Renal cortical epithelial cell (primary cell): ENCODE measurements around the gene HES3. TPM values are rescaled to one million over a fixed set of nuclear protein-coding genes. Genes with fewer than 3 reads are reported as not detected.

Experiments used
- DNase-seq: peaks from one replicate; pipeline ENCODE4 v3.0.0-alpha.2; 2011; ENCODE audit warnings: low read depth
- total RNA-seq: library from RNA; depleted of rRNA; stranded (reverse); fragments of >200 nt; gene quantifications from 2 replicates; pipeline ENCODE4 v1.2.3, GENCODE V29; 2014

The HES3 gene
- total RNA-seq, 1 donor from 2014 or later = not detected

DNA sequence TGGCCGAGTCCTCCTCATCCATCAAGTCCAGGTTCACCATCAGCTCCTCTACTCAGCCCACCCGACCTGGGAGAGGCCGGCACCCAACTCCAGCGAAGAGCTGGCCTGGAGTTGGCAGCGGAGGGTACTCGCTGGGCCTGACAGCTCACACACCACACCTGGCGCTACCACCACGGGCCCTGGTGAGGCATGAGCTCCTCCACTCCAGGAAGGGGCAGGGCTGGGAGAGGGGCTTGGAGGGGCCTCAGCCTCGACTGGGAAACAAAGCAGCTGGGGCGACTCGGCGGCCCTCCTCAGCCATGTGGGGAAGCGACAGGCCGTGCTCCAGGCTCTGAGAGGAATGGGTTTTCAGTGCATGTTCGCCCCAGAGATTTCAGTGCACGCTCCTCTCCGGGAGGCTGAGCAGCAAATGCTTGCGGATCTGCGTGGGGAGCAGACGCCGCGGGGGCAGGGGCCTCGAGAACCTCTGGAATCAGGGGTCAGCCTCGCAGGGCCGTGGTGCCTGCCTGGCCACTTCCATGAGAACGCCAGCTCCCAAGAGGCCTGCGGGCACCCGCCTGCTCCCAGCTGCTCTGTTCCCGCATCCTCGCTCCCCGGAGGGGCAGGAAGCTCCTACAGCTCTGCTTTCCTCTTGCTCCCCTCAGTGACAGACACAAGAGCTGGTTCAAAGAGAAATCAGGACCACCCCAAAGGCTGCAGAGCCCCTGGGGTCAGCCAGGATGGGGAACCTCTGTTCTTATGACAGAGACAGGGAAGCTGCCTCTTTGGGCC, 35.8 kb downstream of the HES3 start:
- no peak for DNase-seq

DNA sequence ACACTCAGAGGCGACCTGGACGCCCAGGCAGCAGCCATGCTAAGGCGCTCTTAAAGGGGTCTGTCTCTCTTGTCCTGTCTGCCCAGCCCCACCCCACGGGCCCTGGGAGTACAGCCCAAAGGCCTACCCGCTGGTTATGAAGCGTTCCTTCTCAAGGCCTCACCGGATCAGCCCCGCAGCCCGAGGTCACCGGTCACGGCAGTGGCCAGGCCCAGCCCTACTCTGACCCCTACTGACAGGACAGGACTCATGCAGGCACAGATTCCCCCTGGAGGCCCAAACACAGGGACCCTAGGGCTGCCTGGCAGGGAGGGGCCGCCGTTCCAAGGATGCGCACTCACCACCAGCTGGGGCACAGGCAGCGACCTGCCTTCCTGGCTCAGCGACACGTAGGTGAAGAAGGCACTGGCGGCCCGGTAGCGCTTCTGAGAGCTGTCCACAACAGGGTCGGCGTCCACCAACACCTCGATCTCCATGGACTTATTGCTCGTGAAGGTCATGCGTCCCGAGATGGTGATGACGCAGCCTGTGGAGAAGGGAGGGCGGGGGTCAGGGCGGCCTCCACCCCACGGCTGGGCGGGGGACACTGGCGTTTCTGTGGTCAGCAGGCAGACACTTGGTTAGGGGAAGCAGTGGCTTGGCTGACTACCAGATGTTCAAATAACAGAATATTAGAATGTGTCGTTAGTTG, 36.9 kb downstream of the HES3 start:
- DNase-seq = no peak

DNA sequence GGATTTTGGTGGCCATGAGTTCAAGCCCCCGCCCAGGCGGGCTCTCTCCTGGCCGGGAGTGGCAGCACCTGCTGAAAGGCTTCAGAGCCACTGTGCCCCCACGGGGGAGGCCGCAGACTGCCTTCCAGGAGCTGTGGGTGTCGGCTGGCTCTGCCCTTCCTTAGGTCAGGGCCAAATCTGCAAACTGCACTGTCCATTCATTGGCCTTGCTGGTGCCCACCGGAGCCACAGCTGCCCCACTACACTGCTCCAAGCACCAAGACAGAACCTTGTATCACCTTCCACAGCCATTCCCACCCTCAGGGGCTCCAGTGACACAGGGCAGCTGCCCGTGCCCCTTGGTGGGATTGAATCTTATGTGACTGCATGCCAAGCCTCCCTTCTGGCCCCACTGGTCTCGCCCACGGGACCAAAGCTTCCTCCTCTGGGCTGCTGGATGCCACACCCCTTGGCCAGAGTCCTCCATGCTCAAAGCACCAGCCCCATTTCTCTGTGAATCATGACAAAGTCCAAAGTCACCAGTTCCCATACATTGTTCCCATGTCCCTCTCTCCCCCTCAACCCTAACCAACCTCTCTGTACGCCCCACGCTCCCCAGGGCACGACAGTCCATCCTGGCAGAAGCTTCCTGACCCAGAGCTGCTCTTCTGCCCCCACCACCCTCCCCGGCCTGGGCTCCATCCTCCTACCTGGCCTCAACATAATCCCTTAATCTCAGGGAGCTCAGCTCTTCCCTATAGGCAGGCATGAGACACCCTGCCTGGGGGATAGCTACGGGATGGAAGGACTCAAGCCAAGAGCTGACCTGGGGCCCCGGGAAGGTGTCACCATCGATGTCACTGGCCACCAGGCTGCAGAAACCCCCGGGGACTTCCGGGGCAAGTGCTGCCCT, 37.8 kb downstream of the HES3 start:
- DNase-seq = no peak

DNA sequence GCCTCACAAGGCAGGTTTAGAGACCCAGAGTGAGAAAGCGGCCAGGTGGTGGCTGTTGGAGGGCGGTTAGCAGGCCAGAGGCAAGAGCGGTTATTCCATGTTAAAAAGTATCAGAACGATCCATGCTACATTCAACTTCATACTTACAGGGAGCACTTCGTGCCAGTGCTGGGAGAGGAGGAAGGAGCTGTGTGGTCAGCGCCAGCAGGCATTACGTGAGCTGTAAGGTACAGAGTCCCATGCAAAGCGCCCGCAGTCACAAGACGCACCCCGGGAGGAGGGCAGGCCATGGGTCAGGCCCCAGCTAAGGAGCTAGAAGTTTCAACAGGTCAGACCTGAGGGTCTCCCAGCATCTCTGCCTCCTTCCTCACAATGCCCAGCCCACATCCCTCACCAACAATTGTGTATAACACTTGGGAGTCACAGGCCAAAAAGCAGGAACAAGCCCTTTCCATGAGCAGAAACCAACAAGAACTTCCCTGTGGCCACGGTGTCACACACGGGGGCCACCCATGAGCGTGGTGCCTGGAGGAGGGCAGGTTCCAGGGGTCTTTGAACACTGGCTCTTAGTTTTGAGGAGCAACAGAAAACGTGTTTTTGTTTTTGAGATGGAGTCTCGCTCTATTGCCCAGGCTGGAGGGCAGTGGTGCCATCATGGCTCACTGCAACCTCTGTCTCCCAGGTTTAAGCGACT, 38.7 kb downstream of the HES3 start:
- no peak for DNase-seq

- no peak for DNase-seq
Measured at GRCh38 chr1:6285336-6285735, 41.4 kb downstream of the HES3 start.

- no peak for DNase-seq
Measured at GRCh38 chr1:6286266-6286665, 42.3 kb downstream of the HES3 start.

- DNase-seq = no peak
Measured at GRCh38 chr1:6287029-6287428, 43.0 kb downstream of the HES3 start.

DNA sequence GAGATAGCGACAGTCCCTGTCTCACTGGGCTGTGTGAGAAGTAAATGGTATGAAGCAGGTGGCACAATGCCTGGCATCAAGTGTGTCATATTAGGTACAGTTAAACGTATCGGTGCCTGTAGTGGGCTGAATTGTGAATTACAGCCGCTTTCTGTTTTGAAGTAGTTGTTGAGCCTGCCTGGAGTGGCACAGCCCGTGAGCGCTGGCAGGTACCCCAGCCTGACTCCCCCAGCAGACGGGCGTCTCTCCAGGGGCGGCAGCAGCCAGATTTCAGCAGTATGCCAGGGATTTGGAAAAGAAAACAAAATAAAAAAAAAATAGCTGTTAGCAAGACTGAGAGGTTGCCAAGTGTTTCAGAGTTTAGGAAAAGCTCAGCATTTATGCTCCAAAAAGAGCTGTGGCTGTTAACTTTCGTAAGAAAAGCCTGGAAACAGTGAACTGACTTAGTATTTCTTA, 43.5 kb downstream of the HES3 start:
- no peak for DNase-seq

- DNase-seq = no peak
Measured at GRCh38 chr1:6288026-6288425, 44.0 kb downstream of the HES3 start.

GRCh38 chr1:6288665-6289064, 44.7 kb downstream of the HES3 start:
- DNase-seq = no peak

- no peak for DNase-seq
Measured at GRCh38 chr1:6292102-6292501, 48.1 kb downstream of the HES3 start.

- no peak for DNase-seq
Measured at GRCh38 chr1:6294080-6294889, 50.3 kb downstream of the HES3 start.

DNA sequence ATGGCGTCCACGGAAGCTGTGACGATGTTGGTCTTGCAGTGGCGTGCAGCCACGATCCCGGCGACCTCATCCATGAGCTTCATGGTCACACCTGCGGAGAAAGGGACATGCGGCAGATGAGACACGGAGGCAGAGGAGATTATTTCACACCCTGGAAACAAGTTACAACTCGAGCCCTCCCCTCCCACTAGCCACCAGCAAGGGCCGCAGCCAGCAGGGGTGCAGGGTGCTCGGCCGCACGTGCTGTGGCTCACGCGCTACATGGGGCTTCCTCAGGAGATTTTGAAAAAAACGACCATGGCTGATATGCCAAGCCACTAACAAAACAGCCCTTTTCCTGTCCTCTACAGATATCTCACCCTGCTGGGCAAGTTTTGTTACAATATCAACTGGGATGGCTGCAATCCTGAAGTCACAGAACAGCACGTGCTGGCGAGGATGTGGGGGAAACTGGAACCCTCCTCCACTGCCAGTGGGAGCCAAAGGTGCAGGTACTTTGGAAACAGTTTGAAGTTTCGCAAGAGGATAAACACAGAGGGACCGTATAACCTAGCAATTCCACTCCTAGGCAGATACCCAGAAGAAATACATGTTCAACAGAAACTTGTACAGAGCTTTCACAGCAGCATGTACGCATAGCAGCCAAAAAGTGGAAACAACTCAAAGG, 51.0 kb downstream of the HES3 start:
- DNase-seq = no peak

Other genes with a start within 250 kb of the HES3 start
- 0.69 and 2.3 TPM in 2 replicates for gene KCNAB2, start 198.3 kb upstream of the HES3 start, total RNA-seq
- gene CHD5, start 63.9 kb upstream of the HES3 start, total RNA-seq = 1.2 TPM in 1 of 2 replicates, not detected in the other
- gene RPL22, start 44.6 kb upstream of the HES3 start, total RNA-seq = 160 and 174 TPM in 2 replicates
- 23.8 and 53.5 TPM in 2 replicates for gene RNF207, start 38.1 kb upstream of the HES3 start, total RNA-seq
- 81.1 and 107 TPM in 2 replicates for gene ICMT, start 8.2 kb upstream of the HES3 start, total RNA-seq
- 1.9 and 4.8 TPM in 2 replicates for gene GPR153, start 16.9 kb downstream of the HES3 start, total RNA-seq
- 17.9 and 23.1 TPM in 2 replicates for gene ACOT7, start 149.6 kb downstream of the HES3 start, total RNA-seq
- 5.8 and 13.0 TPM in 2 replicates for gene HES2, start 175.7 kb downstream of the HES3 start, total RNA-seq
- gene ESPN, start 180.6 kb downstream of the HES3 start, total RNA-seq = 0.25 TPM in 1 of 2 replicates, not detected in the other
- 3.3 and 9.7 TPM in 2 replicates for gene TNFRSF25, start 222.0 kb downstream of the HES3 start, total RNA-seq
- 22.2 and 22.6 TPM in 2 replicates for gene PLEKHG5, start 247.5 kb downstream of the HES3 start, total RNA-seq